GM23338 (cell line): Measurements from ENCODE around the gene CDK1. TPM values are rescaled to one million over a fixed set of nuclear protein-coding genes. Genes with fewer than 3 reads are reported as not detected.
A peak's percentile ranks its signal among the peaks of the same experiment; 100 is the strongest.

Experiments
- ATAC-seq: fragments of 200-7000 bp; cut with Tn5 transposase; 3 replicates; pipeline ENCODE4 v1.9.1; 2020
- DNase-seq: peaks from one replicate; pipeline ENCODE4 v3.0.0-alpha.2; 2015; ENCODE audit warnings: low spot score
- H2AFZ ChIP-seq: fragments of 200-600 bp; sonication (generic); 2 replicates; pipeline ENCODE4 v1.8.0; 2016; ENCODE audit warnings: antibody characterized with exemption, mild to moderate bottlenecking, moderate library complexity
- H3F3A ChIP-seq: fragments of 200-600 bp; sonication (generic); replicated peaks from 2 replicates; pipeline ENCODE4 v1.8.0; 2017; ENCODE audit warnings: antibody characterized with exemption, mixed run types, low read depth
- H3K27ac ChIP-seq: fragments of 200-600 bp; sonication (generic); 2 replicates; pipeline ENCODE4 v1.6.1; 2016; ENCODE audit warnings: low read depth
- H3K27me3 ChIP-seq: fragments of 200-600 bp; sonication (generic); 2 replicates; pipeline ENCODE4 v1.8.0; 2016; ENCODE audit warnings: mild to moderate bottlenecking, mixed run types, moderate library complexity; ENCODE audit not compliant: insufficient read depth
- H3K36me3 ChIP-seq: fragments of 200-600 bp; sonication (generic); 2 replicates; pipeline ENCODE4 v1.8.0; 2016; ENCODE audit warnings: mild to moderate bottlenecking; ENCODE audit not compliant: insufficient read depth
- H3K4me1 ChIP-seq: fragments of 200-600 bp; sonication (generic); 2 replicates; pipeline ENCODE4 v1.8.0; 2016; ENCODE audit warnings: mild to moderate bottlenecking, moderate library complexity; ENCODE audit not compliant: insufficient read depth
- H3K4me2 ChIP-seq: fragments of 200-600 bp; sonication (generic); 2 replicates; pipeline ENCODE4 v1.7.1; 2017; ENCODE audit warnings: mixed run types
- H3K4me3 ChIP-seq: fragments of 200-600 bp; sonication (generic); 2 replicates; pipeline ENCODE4 v1.6.1; 2016; ENCODE audit warnings: mixed run types
- H3K79me2 ChIP-seq: fragments of 200-600 bp; sonication (generic); replicated peaks from 2 replicates; pipeline ENCODE4 v1.8.0; 2017; ENCODE audit warnings: mild to moderate bottlenecking; ENCODE audit not compliant: insufficient read depth
- H3K9me2 ChIP-seq: fragments of 200-600 bp; sonication (generic); 2 replicates; pipeline ENCODE4 v1.8.0; 2017; ENCODE audit not compliant: insufficient read depth
- H4K20me1 ChIP-seq: fragments of 200-600 bp; sonication (generic); replicated peaks from 2 replicates; pipeline ENCODE4 v1.8.0; 2017; ENCODE audit warnings: mild to moderate bottlenecking; ENCODE audit not compliant: insufficient read depth
- H3K27ac Mint-ChIP-seq: 2 replicates; pipeline ENCODE4 v1.8.0; 2020; ENCODE audit warnings: inconsistent platforms, mild to moderate bottlenecking, moderate library complexity, mixed read lengths
- H3K27me3 Mint-ChIP-seq: 3 replicates; pipeline ENCODE4 v1.8.0; 2022; ENCODE audit warnings: low read depth, mild to moderate bottlenecking, moderate library complexity, mixed read lengths, inconsistent platforms; ENCODE audit not compliant: insufficient read depth, poor library complexity
- H3K36me3 Mint-ChIP-seq: 3 replicates; pipeline ENCODE4 v1.8.0; 2021; ENCODE audit warnings: low read depth, mild to moderate bottlenecking, inconsistent platforms, moderate library complexity, mixed read lengths
- H3K4me1 Mint-ChIP-seq: 3 replicates; pipeline ENCODE4 v1.8.0; 2020; ENCODE audit warnings: mild to moderate bottlenecking, inconsistent platforms, mixed read lengths
- H3K4me3 Mint-ChIP-seq: 3 replicates; pipeline ENCODE4 v1.8.0; 2021; ENCODE audit warnings: moderate library complexity, mild to moderate bottlenecking, inconsistent platforms, mixed read lengths
- H3K9me3 Mint-ChIP-seq: 3 replicates; pipeline ENCODE4 v1.8.0; 2020; ENCODE audit warnings: moderate library complexity, mild to moderate bottlenecking, inconsistent platforms, mixed read lengths
- CREB1 ChIP-seq: fragments of 250-450 bp; sonication (Bioruptor Pico); IDR thresholded peaks from 2 replicates; pipeline ENCODE4 v1.5.0; 2020; ENCODE audit warnings: low read depth, mild to moderate bottlenecking, moderate library complexity
- EZH2 ChIP-seq: fragments of 200-600 bp; sonication (generic); IDR thresholded peaks from one replicate; pipeline ENCODE4 v1.8.0; 2017; ENCODE audit warnings: antibody characterized with exemption, mild to moderate bottlenecking, low read depth; ENCODE audit not compliant: unreplicated experiment
- EZH2phosphoT487 ChIP-seq: fragments of 200-600 bp; sonication (generic); IDR thresholded peaks from one replicate; pipeline ENCODE4 v1.8.1; 2018; ENCODE audit warnings: antibody characterized with exemption; ENCODE audit not compliant: unreplicated experiment
- JUNB ChIP-seq: IDR thresholded peaks from one replicate; pipeline ENCODE4 v1.6.1; 2016; ENCODE audit warnings: antibody characterized with exemption; ENCODE audit not compliant: unreplicated experiment
- NANOG ChIP-seq: IDR thresholded peaks from 2 replicates; pipeline ENCODE4 v1.6.1; 2016; ENCODE audit warnings: antibody characterized with exemption, borderline replicate concordance
- ZNF462 ChIP-seq: fragments of 250-450 bp; sonication (Bioruptor Pico); IDR thresholded peaks from 2 replicates; pipeline ENCODE4 v1.5.0; 2020; ENCODE audit warnings: mild to moderate bottlenecking, moderate library complexity
- polyA plus RNA-seq: library from polyadenylated mRNA; unstranded; fragments of >200 nt; fragmentation: Nextera tagmentation; extraction: Ambion mirVana; gene quantifications from 2 replicates; pipeline ENCODE4 v1.2.1, GENCODE V29; 2016
- total RNA-seq: library from RNA; depleted of rRNA; stranded (reverse); fragments of >200 nt; shearing (Covaris generic); gene quantifications from 2 replicates; pipeline ENCODE4 v1.2.3, GENCODE V29; 2014

Gene CDK1
- total and polyA plus RNA-seq, 2 experiments from 2014 or later = 165 to 166 TPM

GRCh38 chr10:60778971-60779796 is 906 bp downstream of the CDK1 start (continued):
- TF ChIP-seq ZNF462 (CRISPR knock-in tag) (no peak), NANOG (no peak)

GRCh38 chr10:60781661-60782060 is 3.4 kb downstream of the CDK1 start:
- ATAC-seq = no peak
- no peaks in the 10 kb centered on the region for H3K27me3 ChIP-seq
- no peak overlapping the region for H3K27ac ChIP-seq
- peak overlapping the region; percentile 51 for H3K4me3 Mint-ChIP-seq
- peaks cover 39% of the 10 kb centered on the region for H4K20me1 ChIP-seq
- H3K27me3 Mint-ChIP-seq = peaks cover 3% of the 10 kb centered on the region
- no peaks in the 10 kb centered on the region for H3K9me3 Mint-ChIP-seq
- peaks cover 61% of the 10 kb centered on the region for H3K36me3 Mint-ChIP-seq
- peak overlapping the region; percentile 33; the same call in 1 of the 2 replicates for H3K4me3 ChIP-seq
- peaks cover 35% of the 10 kb centered on the region for H3K36me3 ChIP-seq
- H3K4me1 ChIP-seq = peaks cover 24% of the 10 kb centered on the region
- H3K9me2 ChIP-seq = no peaks in the 10 kb centered on the region
- no peaks in the 10 kb centered on the region for H3F3A ChIP-seq
- no peak overlapping the region for H2AFZ ChIP-seq
- H3K4me2 ChIP-seq = peak overlapping the region; percentile 87
- H3K79me2 ChIP-seq = peaks cover 82% of the 10 kb centered on the region
- peaks cover 26% of the 10 kb centered on the region; the same call in 2 of the 3 replicates for H3K4me1 Mint-ChIP-seq
- no peak for DNase-seq
- H3K27ac Mint-ChIP-seq = 0 out of 2 replicates have a peak overlapping the region, but pooled peaks have one; percentile 20
- no peak for TF ChIP-seq NANOG
- TF ChIP-seq EZH2 = no peak
- no peak for TF ChIP-seq CREB1 (CRISPR knock-in tag)
- no peak for TF ChIP-seq ZNF462 (CRISPR knock-in tag)
- TF ChIP-seq EZH2phosphoT487 = no peak
- no peak for TF ChIP-seq JUNB
